ENCODE measurements around the gene RAB3IL1. TPM values are rescaled to one million over a fixed set of nuclear protein-coding genes. Genes with fewer than 3 reads are reported as not detected.
"Not testable (repeated sequence)": the region's sequence is repeated elsewhere in the genome, so short reads cannot be mapped to it uniquely, and the experiment has no call there.

The RAB3IL1 gene
- 10 to 100 TPM in 3 of 4 donors, 1 to 10 TPM in 1; 6.5 to 27.7 (median 15.2) TPM for total RNA-seq

GRCh38 chr11:61917334-61918109, at the start of gene RAB3IL1:
TSS of gene RAB3IL1 (minus strand) at chr11:61917566. CDS start at chr11:61917367, 199 bp downstream.
- 10 to 11% methylated on average over 8 to 12 of the region's 74 CpGs for WGBS, 2 donors
- Histone ChIP-seq H3K4me1 (peaks cover 3 to 41% of the 10 kb centered on the region in 2 donors), H3K36me3 (no peaks in the 10 kb centered on the region), H3K27me3 (no peaks in the 10 kb centered on the region), H3K9me3 (no peaks in the 10 kb centered on the region), H3K27ac (peak within 1 kb of the TSS; percentile 20 to 77 (median 54)), H3K4me3 (replicated peaks in 1 of 3) (peak within 1 kb of the TSS; percentile 25 to 53 (median 47))
- intact Hi-C loops (cut with DNase I), result no loop called here
- TF ChIP-seq POLR2A (IDR thresholded peaks at IDR 0.05), result peak in 1 of 2 donors; percentile 24
- TF ChIP-seq CTCF (IDR thresholded peaks at IDR 0.05), result no peak
- peak; percentile 45 to 62 for DNase-seq

- Histone ChIP-seq H3K27me3 (no peaks in the 10 kb centered on the region), H3K27ac (peak overlapping the region; percentile 93 to 99 (median 98)), H3K4me1 (peaks cover 51 to 66% of the 10 kb centered on the region in 2 donors), H3K36me3 (peaks cover 23 to 25% of the 10 kb centered on the region in 2 donors), H3K9me3 (no peaks in the 10 kb centered on the region), H3K4me3 (replicated peaks in 1 of 3) (peak overlapping the region; percentile 87 to 98 (median 88))
- intact Hi-C loops (cut with DNase I), result no loop called here
- no peak for DNase-seq
- TF ChIP-seq CTCF (IDR thresholded peaks at IDR 0.05) (no peak), POLR2A (IDR thresholded peaks at IDR 0.05) (no peak)
- WGBS, 2 donors, result 0 to 1% methylated on average over 11 to 13 of the region's 13 CpGs
Observed at GRCh38 chr11:61966734-61967115, 49.4 kb upstream of the RAB3IL1 start.

GRCh38 chr11:61964666-61965271, 47.4 kb upstream of the RAB3IL1 start:
- Histone ChIP-seq H3K36me3 (peaks cover 23 to 25% of the 10 kb centered on the region in 2 donors), H3K4me1 (peaks cover 34 to 47% of the 10 kb centered on the region in 2 donors), H3K4me3 (replicated peaks in 1 of 3) (peak overlapping the region in 2 of 3 donors; percentile 18 to 88), H3K27ac (peak overlapping the region; percentile 7 to 99 (median 93))
- intact Hi-C loops (cut with DNase I); H3K9me3 ChIP-seq; DNase-seq; H3K27me3 ChIP-seq: not testable (repeated sequence)
- WGBS, 2 donors, result 77 to 86% methylated on average over 9 of the region's 9 CpGs

GRCh38 chr11:61964058-61964665, 46.8 kb upstream of the RAB3IL1 start:
- 84 to 87% methylated on average over 4 of the region's 4 CpGs for WGBS, 2 donors
- Histone ChIP-seq H3K9me3 (no peaks in the 10 kb centered on the region), H3K4me3 (replicated peaks in 1 of 3) (no peak overlapping the region), H3K36me3 (peaks cover 23 to 25% of the 10 kb centered on the region in 2 donors), H3K4me1 (peaks cover 28 to 41% of the 10 kb centered on the region in 2 donors), H3K27ac (peak overlapping the region in 2 of 3 donors; percentile 93 to 99), H3K27me3 (no peaks in the 10 kb centered on the region)
- intact Hi-C loops (cut with DNase I), result no loop called here
- TF ChIP-seq CTCF (IDR thresholded peaks at IDR 0.05), result no peak
- no peak for TF ChIP-seq POLR2A (IDR thresholded peaks at IDR 0.05)
- no peak for DNase-seq

GRCh38 chr11:61963282-61964057, 46.1 kb upstream of the RAB3IL1 start:
- H3K4me1 ChIP-seq, result peaks cover 21 to 34% of the 10 kb centered on the region in 2 donors
- intact Hi-C loops (cut with DNase I), result no loop called here
- 62 to 71% methylated on average over 10 of the region's 10 CpGs for WGBS, 2 donors
- H3K9me3 ChIP-seq, result no peaks in the 10 kb centered on the region
- TF ChIP-seq CTCF (IDR thresholded peaks at IDR 0.05) (no peak), POLR2A (IDR thresholded peaks at IDR 0.05) (no peak)
- no peak for DNase-seq
- peak overlapping the region; percentile 25 to 93 (median 26) for H3K27ac ChIP-seq
- H3K4me3 ChIP-seq (replicated peaks in 1 of 3), result no peak overlapping the region
- no peaks in the 10 kb centered on the region for H3K27me3 ChIP-seq
- peaks cover 23 to 25% of the 10 kb centered on the region in 2 donors for H3K36me3 ChIP-seq
